HEK293 (cell line): ENCODE results near the gene RHD.
A peak's percentile ranks its signal among the peaks of the same experiment; 100 is the strongest.
"Not testable (repeated sequence)": the region's sequence is repeated elsewhere in the genome, so short reads cannot be mapped to it uniquely, and the experiment has no call there.

Experiments
- CTCF ChIA-PET: fragments of 350-600 bp; formaldehyde crosslinking; extraction: SDS; loops from one replicate; lab custom pipeline; 2021; ENCODE audit warnings: antibody characterized with exemption; lab: Yijun Ruan, JAX
- POLR2A ChIA-PET: fragments of 300-600 bp; formaldehyde crosslinking; extraction: SDS; loops from one replicate; lab custom pipeline; 2020; ENCODE audit warnings: antibody characterized with exemption, inconsistent platforms; lab: Yijun Ruan, JAX
- H3K27ac ChIP-seq: fragments of 200-500 bp; sonication (Bioruptor generic); 2 replicates; pipeline ENCODE4 v1.5.1; 2014; ENCODE audit warnings: low read depth, low read length, control low read depth, inconsistent platforms; ENCODE audit errors: extremely low read depth
- H3K36me3 ChIP-seq, 2 experiments: fragments of 200-500 bp in 1 of 2; sonication (Bioruptor generic) in 1 of 2; 1 replicate in 1 of 2; 2 replicates in 1 of 2; pipeline ENCODE4 v1.5.1; 2014 to 2017; ENCODE audit warnings: inconsistent platforms in 2 of 2, low read length in 2 of 2; ENCODE audit not compliant: control insufficient read depth in 2 of 2, insufficient read depth in 1 of 2
- H3K4me1 ChIP-seq: fragments of 200-500 bp; sonication (Bioruptor generic); 2 replicates; pipeline ENCODE4 v1.5.1; 2014; ENCODE audit warnings: mild to moderate bottlenecking, low read length, inconsistent platforms; ENCODE audit not compliant: control insufficient read depth, insufficient read depth
- H3K4me3 ChIP-seq: 2 replicates; pipeline ENCODE4 v1.5.1; 2011; ENCODE audit warnings: low read depth, mild to moderate bottlenecking, control low read depth, low read length, moderate library complexity
- H3K9me3 ChIP-seq: fragments of 200-500 bp; sonication (Bioruptor generic); 2 replicates; pipeline ENCODE4 v1.5.1; 2014; ENCODE audit warnings: low read depth, low read length, inconsistent platforms; ENCODE audit not compliant: control insufficient read depth, insufficient read depth
- ZNF654 ChIP-seq: fragments of 450-650 bp; formaldehyde crosslinking; IDR thresholded peaks from 2 replicates; pipeline ENCODE4 v1.5.1; 2016; ENCODE audit warnings: low read depth, missing biosample characterization, missing genetic modification characterization
- TF ChIP-seq, protein P1 (sequence below): fragments of 450-650 bp; formaldehyde crosslinking; IDR thresholded peaks from 2 replicates; pipeline ENCODE4 v1.5.1; 2016; ENCODE audit warnings: missing biosample characterization, missing genetic modification characterization
- TF ChIP-seq, protein P2 (sequence below): fragments of 450-650 bp; formaldehyde crosslinking; IDR thresholded peaks from 2 replicates; pipeline ENCODE4 v1.5.1; 2016; ENCODE audit warnings: missing biosample characterization, missing genetic modification characterization
- TF ChIP-seq, protein P3 (sequence below): fragments of 450-650 bp; formaldehyde crosslinking; IDR thresholded peaks from 2 replicates; pipeline ENCODE4 v1.5.1; 2016; ENCODE audit warnings: missing biosample characterization, missing genetic modification characterization

RHD gene

DNA sequence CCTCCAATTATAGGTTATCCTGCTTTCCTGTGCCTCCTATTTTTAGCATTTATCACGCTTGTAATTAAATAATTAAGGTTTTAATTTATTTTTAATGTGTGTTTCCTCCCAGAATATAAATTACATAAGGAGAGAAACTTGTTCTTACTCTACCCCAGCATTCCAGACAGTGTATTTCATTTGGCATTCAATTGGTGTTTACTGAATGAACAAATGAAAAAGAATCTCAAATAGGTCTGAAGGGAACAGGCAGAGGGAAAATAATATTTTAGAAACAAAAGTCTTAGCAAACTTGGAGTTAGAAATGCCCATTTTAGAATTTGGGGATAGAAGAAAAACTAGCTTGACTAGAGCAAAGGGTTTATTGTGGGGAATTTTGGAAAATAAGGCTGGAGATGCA, 15.1 kb upstream of the RHD start:
- CTCF ChIA-PET: interaction anchor here (0.6 to 1.6 kb wide), 4 partner anchors 230 to 638 kb away, joined by 3 to 7 read pairs (median 6); no protein-coding TSS in a partner anchor
- H3K4me1 ChIP-seq: no peaks in the 10 kb centered on the region
- H3K9me3 ChIP-seq: no peaks in the 10 kb centered on the region
- H3K4me3 ChIP-seq: no peak overlapping the region
- H3K36me3 ChIP-seq: no peaks in the 10 kb centered on the region
- POLR2A ChIA-PET: interaction anchor here (3.3 kb wide), 1 partner anchor 10 kb away, joined by 21 read pairs; the partner anchor contains the start of gene RSRP1
- H3K27ac ChIP-seq: no peak overlapping the region
- TF ChIP-seq, protein P1, sequence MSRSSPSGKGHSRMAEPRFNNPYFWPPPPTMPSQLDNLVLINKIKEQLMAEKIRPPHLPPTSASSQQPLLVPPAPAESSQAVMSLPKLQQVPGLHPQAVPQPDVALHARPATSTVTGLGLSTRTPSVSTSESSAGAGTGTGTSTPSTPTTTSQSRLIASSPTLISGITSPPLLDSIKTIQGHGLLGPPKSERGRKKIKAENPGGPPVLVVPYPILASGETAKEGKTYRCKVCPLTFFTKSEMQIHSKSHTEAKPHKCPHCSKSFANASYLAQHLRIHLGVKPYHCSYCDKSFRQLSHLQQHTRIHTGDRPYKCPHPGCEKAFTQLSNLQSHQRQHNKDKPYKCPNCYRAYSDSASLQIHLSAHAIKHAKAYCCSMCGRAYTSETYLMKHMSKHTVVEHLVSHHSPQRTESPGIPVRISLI: 0 out of 2 replicates have a peak, but pooled peaks have one; percentile 50
- TF ChIP-seq, protein P2, sequence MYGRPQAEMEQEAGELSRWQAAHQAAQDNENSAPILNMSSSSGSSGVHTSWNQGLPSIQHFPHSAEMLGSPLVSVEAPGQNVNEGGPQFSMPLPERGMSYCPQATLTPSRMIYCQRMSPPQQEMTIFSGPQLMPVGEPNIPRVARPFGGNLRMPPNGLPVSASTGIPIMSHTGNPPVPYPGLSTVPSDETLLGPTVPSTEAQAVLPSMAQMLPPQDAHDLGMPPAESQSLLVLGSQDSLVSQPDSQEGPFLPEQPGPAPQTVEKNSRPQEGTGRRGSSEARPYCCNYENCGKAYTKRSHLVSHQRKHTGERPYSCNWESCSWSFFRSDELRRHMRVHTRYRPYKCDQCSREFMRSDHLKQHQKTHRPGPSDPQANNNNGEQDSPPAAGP (tag by site-specific recombination): no peak

DNA sequence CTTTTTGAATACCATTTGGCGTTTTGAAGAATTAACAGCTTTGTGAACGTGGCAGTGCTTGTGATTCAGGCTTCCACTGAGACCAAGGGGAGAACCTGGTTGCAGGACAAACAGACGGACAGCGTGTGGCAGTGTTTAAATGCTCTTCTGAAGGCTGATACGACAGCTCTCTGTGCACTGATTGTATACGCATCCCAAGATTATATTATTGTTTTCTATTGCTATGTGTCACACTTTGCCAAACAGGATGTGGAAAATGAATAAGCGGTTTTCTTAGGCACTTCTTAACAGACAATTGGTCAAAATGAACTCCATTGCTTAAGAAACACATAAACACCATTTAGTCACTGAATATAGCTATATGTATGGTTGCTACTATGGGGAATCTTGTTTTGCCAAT, 12.5 kb upstream of the RHD start:
- H3K27ac ChIP-seq, H3K36me3 ChIP-seq, H3K4me1 ChIP-seq, H3K9me3 ChIP-seq, H3K4me3 ChIP-seq: not testable (repeated sequence)
- TF ChIP-seq, protein P3, sequence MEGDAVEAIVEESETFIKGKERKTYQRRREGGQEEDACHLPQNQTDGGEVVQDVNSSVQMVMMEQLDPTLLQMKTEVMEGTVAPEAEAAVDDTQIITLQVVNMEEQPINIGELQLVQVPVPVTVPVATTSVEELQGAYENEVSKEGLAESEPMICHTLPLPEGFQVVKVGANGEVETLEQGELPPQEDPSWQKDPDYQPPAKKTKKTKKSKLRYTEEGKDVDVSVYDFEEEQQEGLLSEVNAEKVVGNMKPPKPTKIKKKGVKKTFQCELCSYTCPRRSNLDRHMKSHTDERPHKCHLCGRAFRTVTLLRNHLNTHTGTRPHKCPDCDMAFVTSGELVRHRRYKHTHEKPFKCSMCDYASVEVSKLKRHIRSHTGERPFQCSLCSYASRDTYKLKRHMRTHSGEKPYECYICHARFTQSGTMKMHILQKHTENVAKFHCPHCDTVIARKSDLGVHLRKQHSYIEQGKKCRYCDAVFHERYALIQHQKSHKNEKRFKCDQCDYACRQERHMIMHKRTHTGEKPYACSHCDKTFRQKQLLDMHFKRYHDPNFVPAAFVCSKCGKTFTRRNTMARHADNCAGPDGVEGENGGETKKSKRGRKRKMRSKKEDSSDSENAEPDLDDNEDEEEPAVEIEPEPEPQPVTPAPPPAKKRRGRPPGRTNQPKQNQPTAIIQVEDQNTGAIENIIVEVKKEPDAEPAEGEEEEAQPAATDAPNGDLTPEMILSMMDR: peak; percentile 35; the same call in 1 of the 2 replicates
- TF ChIP-seq ZNF654 (tag by site-specific recombination): peak; percentile 50
- POLR2A ChIA-PET: interaction anchor here (0.6 kb wide), 1 partner anchor 12 kb away, joined by 3 read pairs; the partner anchor contains the start of gene RSRP1
- CTCF ChIA-PET: interaction anchor here (0.5 to 0.6 kb wide), 2 partner anchors 144 to 1495 kb away, joined by 4 to 5 read pairs; no protein-coding TSS in a partner anchor

DNA sequence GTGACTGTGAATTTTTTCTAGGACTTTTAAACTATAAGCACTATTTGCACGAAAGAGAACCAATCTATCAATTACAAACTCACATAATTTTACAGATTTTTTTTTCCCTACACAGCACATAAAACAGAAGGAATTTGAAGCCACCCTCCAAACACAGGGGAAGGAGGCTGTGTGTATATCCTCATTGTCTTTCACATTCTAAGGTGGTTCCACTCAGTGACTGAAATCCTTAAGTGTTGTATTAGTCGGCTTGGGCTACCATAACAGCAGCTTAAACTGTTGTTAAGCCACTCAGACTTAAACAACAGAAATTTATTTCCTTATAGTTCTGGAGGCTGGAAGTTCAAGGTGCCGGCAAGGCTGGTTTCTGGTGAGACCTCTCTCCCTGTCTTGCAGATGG, 12.0 kb upstream of the RHD start:
- H3K9me3 ChIP-seq, H3K27ac ChIP-seq, CTCF ChIA-PET, H3K36me3 ChIP-seq, POLR2A ChIA-PET, H3K4me1 ChIP-seq, H3K4me3 ChIP-seq: not testable (repeated sequence)

DNA sequence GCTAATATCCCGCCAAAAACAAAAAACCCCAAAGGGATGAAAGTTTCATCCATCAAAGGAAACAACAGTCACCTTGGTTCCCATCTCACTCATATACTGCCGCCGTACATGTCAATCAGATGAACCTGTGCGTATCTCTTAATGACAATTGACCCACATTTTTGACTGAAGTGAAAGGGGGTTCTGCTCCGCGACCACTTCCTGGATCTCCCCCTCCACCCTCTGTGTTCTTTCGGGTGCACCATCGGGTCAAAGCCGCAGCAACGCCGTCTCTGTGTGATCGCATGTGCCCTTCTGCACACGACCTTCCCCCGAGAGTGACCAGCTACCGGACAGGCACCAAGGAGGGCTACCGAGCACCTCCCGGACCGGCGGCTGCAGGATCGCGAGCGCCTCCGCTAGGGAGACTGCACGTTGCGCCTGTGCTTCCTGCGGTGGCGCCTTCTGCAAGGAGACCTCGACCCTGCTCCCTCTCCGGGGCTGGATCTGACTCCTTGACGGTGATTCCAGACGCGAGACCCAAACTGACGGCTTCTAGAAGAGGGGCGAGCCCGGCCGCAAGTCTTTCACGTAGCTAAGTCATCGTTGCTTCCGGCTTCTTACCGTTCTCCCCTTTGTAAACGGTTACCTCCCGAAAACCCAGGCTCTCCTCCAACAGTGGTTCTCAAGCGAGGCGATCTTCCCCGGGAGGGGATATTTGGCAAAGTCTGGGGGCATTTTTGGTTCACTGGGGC, 5.6 kb upstream of the RHD start:
- H3K27ac ChIP-seq, H3K4me3 ChIP-seq, CTCF ChIA-PET, H3K4me1 ChIP-seq, POLR2A ChIA-PET, H3K36me3 ChIP-seq, H3K9me3 ChIP-seq: not testable (repeated sequence)

DNA sequence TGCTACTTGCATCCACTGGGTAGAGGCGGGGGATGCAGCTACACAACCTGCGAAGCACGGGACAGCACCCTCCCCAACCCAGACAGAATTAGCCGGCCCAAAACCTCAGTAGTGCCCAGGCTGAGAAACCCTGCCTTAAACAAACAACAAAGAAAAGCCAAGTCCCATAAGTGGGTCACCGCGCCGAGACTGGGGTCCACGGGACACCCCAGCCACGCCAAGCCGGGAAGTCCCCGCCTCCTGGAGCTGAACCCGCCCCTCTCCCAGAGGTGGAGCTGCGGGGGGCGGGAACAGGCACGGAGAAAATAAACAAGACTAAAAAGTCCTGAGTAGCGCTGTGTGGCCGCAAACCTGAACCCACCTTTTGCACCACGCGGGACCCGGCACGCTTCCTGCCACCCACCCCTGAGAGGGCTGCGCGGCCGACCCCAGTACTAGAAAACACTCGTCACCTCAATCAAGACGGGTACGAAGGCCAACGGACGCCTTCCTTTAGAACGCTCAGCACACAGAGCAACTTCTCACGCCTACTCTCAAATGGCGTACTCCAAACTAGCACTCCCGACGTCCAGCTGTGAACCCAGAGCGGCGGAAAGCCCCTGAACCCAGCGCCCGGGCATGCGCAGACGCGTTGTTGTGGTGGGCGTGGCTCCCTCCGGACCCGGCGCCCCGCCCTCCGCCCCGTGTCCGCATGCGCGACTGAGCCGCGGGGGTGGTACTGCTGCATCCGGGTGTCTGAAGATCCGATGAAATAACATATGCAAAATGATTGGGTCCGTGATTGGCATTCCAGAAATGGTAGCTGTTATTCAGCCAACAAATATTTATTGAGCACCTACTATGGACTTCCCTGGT, 4.8 kb upstream of the RHD start:
- H3K27ac ChIP-seq, H3K4me3 ChIP-seq: not testable (repeated sequence)

DNA sequence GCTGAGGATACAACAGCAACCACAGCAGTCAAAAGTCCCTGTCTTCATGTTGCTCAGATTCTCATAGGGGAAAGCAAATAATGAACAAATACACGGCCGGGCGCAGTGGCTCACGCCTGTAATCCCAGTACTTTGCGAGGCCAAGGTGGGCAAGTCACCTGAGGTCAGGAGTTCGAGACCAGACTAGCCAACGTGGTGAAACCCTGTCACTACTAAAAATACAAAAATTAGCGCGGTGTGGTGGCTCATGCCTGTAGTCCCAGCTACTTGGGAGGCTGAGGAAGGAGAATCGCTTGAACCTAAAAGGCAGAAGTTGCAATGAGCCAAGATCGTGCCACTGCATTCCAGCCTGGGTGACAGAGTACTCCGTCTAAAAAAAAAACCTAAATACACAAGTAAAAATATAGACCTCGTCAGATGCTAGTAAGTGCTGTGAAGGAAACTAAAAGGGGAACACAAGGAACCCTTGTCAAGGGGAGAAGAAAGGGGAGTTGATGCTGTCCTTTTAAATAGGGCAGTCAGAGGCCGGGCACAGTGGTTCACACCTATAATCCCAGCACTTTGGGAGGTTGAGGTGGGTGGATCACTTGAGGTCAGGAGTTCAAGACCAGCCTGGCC, 4.1 kb upstream of the RHD start:
- CTCF ChIA-PET, POLR2A ChIA-PET, H3K4me1 ChIP-seq, H3K36me3 ChIP-seq, H3K27ac ChIP-seq, H3K4me3 ChIP-seq, H3K9me3 ChIP-seq: not testable (repeated sequence)

More for the DNA sequence above, 4.8 kb upstream of the RHD start:
- CTCF ChIA-PET, H3K4me1 ChIP-seq, H3K9me3 ChIP-seq, H3K36me3 ChIP-seq, POLR2A ChIA-PET: not testable (repeated sequence)

DNA sequence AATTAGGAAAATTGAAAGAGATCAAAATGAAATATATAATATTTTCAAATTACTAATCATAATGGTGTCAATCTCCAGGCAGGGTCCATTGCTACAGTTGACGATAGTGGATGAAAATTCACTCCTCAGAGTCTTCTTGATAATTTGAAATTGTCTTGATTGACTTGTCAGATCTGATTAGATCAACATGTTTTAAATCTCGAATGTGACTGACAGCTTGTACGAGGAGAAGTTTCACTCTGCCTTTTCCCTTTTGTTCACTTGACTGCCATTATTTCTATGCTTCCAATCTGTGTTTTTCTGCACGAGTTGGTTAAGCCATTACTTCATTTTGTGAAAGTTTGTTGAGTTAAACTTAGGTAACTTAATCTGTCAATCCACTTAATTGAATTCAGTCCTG, 3.3 kb downstream of the RHD start:
- POLR2A ChIA-PET, CTCF ChIA-PET: not testable (repeated sequence)

DNA sequence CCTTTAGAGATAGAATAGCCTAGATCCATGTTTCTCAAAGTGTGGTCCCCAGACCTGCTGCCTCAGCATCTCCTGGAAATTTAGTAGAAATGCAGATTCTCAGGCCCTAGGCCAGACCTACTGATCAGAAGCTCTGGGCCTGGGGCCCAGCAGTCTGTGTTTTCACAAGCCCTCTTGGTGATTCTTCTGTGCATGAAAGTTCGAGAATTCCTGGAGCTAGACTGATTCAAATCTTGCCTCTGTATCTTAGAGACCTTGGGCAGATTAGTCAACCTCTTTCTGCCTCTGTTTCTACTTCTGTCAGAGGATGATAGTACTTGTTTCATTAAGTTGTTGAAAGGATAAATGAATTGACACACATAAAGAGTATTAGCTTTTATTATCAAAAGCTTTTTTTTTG, 5.0 kb downstream of the RHD start:
- H3K36me3 ChIP-seq, H3K4me3 ChIP-seq, CTCF ChIA-PET, H3K4me1 ChIP-seq, H3K27ac ChIP-seq, H3K9me3 ChIP-seq, POLR2A ChIA-PET: not testable (repeated sequence)

More for the DNA sequence above, 3.3 kb downstream of the RHD start:
- H3K4me3 ChIP-seq, H3K4me1 ChIP-seq, H3K36me3 ChIP-seq, H3K27ac ChIP-seq, H3K9me3 ChIP-seq: not testable (repeated sequence)
